Measurements from ENCODE around the gene KRT12.

DNA sequence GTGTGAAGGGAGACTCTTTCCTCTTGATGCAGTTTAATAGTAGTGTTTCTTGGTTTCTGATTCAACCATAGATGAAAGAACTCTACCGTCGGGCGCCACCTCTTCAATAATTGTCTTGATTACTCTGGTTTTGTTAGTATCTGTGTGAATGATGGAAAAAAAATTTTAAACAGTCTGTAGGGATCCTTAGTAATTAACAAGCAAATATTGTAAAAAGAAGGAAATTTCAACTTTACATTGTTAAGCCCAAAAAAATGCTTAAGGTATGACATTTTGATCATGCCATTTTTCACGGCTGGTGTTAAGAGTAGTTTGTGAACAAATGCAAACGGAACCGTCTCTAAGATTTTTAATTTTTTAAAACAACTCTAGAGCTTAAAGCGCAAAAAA is 48.7 kb downstream of the KRT12 start:
- TF ChIP-seq, protein P1, sequence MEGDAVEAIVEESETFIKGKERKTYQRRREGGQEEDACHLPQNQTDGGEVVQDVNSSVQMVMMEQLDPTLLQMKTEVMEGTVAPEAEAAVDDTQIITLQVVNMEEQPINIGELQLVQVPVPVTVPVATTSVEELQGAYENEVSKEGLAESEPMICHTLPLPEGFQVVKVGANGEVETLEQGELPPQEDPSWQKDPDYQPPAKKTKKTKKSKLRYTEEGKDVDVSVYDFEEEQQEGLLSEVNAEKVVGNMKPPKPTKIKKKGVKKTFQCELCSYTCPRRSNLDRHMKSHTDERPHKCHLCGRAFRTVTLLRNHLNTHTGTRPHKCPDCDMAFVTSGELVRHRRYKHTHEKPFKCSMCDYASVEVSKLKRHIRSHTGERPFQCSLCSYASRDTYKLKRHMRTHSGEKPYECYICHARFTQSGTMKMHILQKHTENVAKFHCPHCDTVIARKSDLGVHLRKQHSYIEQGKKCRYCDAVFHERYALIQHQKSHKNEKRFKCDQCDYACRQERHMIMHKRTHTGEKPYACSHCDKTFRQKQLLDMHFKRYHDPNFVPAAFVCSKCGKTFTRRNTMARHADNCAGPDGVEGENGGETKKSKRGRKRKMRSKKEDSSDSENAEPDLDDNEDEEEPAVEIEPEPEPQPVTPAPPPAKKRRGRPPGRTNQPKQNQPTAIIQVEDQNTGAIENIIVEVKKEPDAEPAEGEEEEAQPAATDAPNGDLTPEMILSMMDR (conservative IDR thresholded peaks at IDR 0.05 in 1 of 2, IDR thresholded peaks at IDR 0.05 in 1 of 2; ENCODE audit: low read depth in 1 of 2, low read length in 2 of 2) = no peak
- TF ChIP-seq EZH2 (IDR thresholded peaks at IDR 0.05; ENCODE audit: low read length, missing control alignments) = no peak
